PC-3 (cell line): ENCODE results near the gene NCBP3.

ENCODE experiments used
- CTCF ChIP-seq: fragments of 300-600 bp; sonication (generic); conservative IDR thresholded peaks from 2 replicates; pipeline ENCODE4 v1.5.1; 2017; ENCODE audit warnings: antibody characterized with exemption, low read depth, mild to moderate bottlenecking, low read length
- EZH2 ChIP-seq: fragments of 300-600 bp; sonication (generic); IDR thresholded peaks from one replicate; pipeline ENCODE4 v1.6.1; 2017; ENCODE audit warnings: antibody characterized with exemption, mild to moderate bottlenecking, low read length; ENCODE audit not compliant: unreplicated experiment

GRCh38 chr17:3826191-3826590, 19.9 kb downstream of the NCBP3 start:
- no peak for TF ChIP-seq CTCF
- no peak for TF ChIP-seq EZH2
